HG02840 (cell line): ENCODE data around the gene ZNF396.

Experiments
- ATAC-seq: cut with Tn5 transposase; IDR thresholded peaks from one replicate; pipeline ENCODE4 v1.9.1; 2021; ENCODE audit warnings: mild to moderate bottlenecking, moderate library complexity, moderate number of reproducible peaks; ENCODE audit not compliant: unreplicated experiment, low FRiP score

Gene ZNF396

GRCh38 chr18:35343488-35343935, 33.6 kb downstream of the ZNF396 start:
- no peak for ATAC-seq

GRCh38 chr18:35337286-35337685, 39.9 kb downstream of the ZNF396 start:
- no peak for ATAC-seq

- no peak for ATAC-seq
Observed at GRCh38 chr18:35335866-35336265, 41.3 kb downstream of the ZNF396 start.

GRCh38 chr18:35334821-35335220, 42.3 kb downstream of the ZNF396 start:
- no peak for ATAC-seq

GRCh38 chr18:35334212-35334611, 42.9 kb downstream of the ZNF396 start:
- ATAC-seq = no peak

- ATAC-seq = no peak
Observed at GRCh38 chr18:35331367-35332087, 45.6 kb downstream of the ZNF396 start.

GRCh38 chr18:35328868-35329267, 48.3 kb downstream of the ZNF396 start:
- no peak for ATAC-seq

- no peak for ATAC-seq
Observed at GRCh38 chr18:35326695-35327387, 50.3 kb downstream of the ZNF396 start.

- no peak for ATAC-seq
Observed at GRCh38 chr18:35324926-35325655, 52.0 kb downstream of the ZNF396 start.

- ATAC-seq = no peak
Observed at GRCh38 chr18:35322486-35323458, 54.4 kb downstream of the ZNF396 start.
